Spleen (tissue), 11 donors: ENCODE measurements around the gene COL1A1. TPM values are rescaled to one million over a fixed set of nuclear protein-coding genes. Genes with fewer than 3 reads are reported as not detected.

ENCODE experiments used
- DNase-seq: peaks from one replicate; pipeline ENCODE4 v3.0.0-alpha.2; 2020
- H3K27ac ChIP-seq, 8 donors: fragments of 200-600 bp; sonication (generic) in 7 of 8; 1 replicate in 4 of 8; 2 replicates in 4 of 8; pipeline versions ENCODE4 v1.5.0 to v1.8.0; 2016 to 2021; ENCODE audit warnings: inconsistent platforms in 4 of 8, mild to moderate bottlenecking in 4 of 8, moderate library complexity in 1 of 8
- H3K27me3 ChIP-seq, 7 donors: fragments of 200-600 bp; sonication (generic) in 6 of 7; replicated peaks in 1 of 7; 1 replicate in 4 of 7; 2 replicates in 3 of 7; pipeline versions ENCODE4 v1.5.0 to v1.8.0; 2016 to 2021; ENCODE audit warnings: inconsistent platforms in 3 of 7, mild to moderate bottlenecking in 1 of 7
- H3K36me3 ChIP-seq, 6 donors: fragments of 200-600 bp; sonication (generic) in 5 of 6; 1 replicate in 4 of 6; 2 replicates in 2 of 6; pipeline versions ENCODE4 v1.5.0 to v1.8.0; 2016 to 2021; ENCODE audit warnings: inconsistent platforms in 2 of 6
- H3K4me1 ChIP-seq, 6 donors: fragments of 200-600 bp; sonication (generic) in 5 of 6; 1 replicate in 3 of 6; 2 replicates in 3 of 6; pipeline versions ENCODE4 v1.5.0 to v1.8.0; 2016 to 2021; ENCODE audit warnings: inconsistent platforms in 3 of 6
- H3K4me3 ChIP-seq, 8 donors: fragments of 200-600 bp; sonication (generic) in 7 of 8; 1 replicate in 4 of 8; 2 replicates in 4 of 8; pipeline versions ENCODE4 v1.5.0 to v1.8.0; 2016 to 2021; ENCODE audit warnings: inconsistent platforms in 4 of 8, mild to moderate bottlenecking in 4 of 8, moderate library complexity in 2 of 8
- H3K9me3 ChIP-seq, 8 donors: fragments of 200-600 bp; sonication (generic) in 7 of 8; 1 replicate in 4 of 8; 2 replicates in 4 of 8; pipeline versions ENCODE4 v1.5.0 to v1.8.0; 2016 to 2021; ENCODE audit warnings: inconsistent platforms in 4 of 8
- POLR2A ChIP-seq, 3 donors: fragments of 450-650 bp; IDR thresholded peaks; one replicate each; pipeline ENCODE4 v1.5.1; 2017; ENCODE audit warnings: antibody characterized with exemption in 3 of 3, mild to moderate bottlenecking in 1 of 3
- POLR2AphosphoS5 ChIP-seq, 3 donors: sonication (generic); formaldehyde crosslinking; IDR thresholded peaks; one replicate each; pipeline ENCODE4 v1.5.1; 2017; ENCODE audit warnings: antibody characterized with exemption in 3 of 3
- WGBS, 5 donors: extraction: QIAGEN DNeasy Blood & Tissue Kit in 3 of 5; methylation state at CpG; one replicate each; pipeline versions ENCODE4 v1.1.5 to v1.1.7; 2013 to 2018; 5-methylcytosine and 5-hydroxymethylcytosine counted together
- intact Hi-C: fragments of 100-400 bp; cut with DNase I; formaldehyde crosslinking; loops from one replicate; pipeline ENCODE4 v1.15.0; 2023; ENCODE audit warnings: low total_unique reads
- polyA plus RNA-seq, 3 donors: library from polyadenylated mRNA; stranded (reverse); fragments of 200-250 nt; gene quantifications; one replicate each; pipeline ENCODE4 v1.2.1, GENCODE V29; 2013
- total RNA-seq, 7 donors: library from RNA; depleted of rRNA in 3 of 7; stranded (reverse); fragments of >200 nt in 3 of 7; fragmentation: NEBNext Ultra II Directional in 4 of 7; extraction: Animal tissue kit (Norgen Biotek cat#: 25700) in 4 of 7; gene quantifications; one replicate each; pipeline versions ENCODE4 v1.1.0 to v1.2.1, GENCODE V29; 2016 to 2021
- TF ChIP-seq, protein P1 (sequence below), 11 experiments: fragments of 200-600 bp in 7 of 11; fragments of 450-650 bp in 4 of 11; sonication (generic) in 4 of 11; IDR thresholded peaks in 8 of 11; conservative IDR thresholded peaks in 3 of 11; 1 replicate in 7 of 11; 2 replicates in 4 of 11; pipeline versions ENCODE4 v1.4.0 to v1.8.0; 2016 to 2021; ENCODE audit warnings: antibody characterized with exemption in 11 of 11, inconsistent platforms in 4 of 11, mild to moderate bottlenecking in 1 of 11
- donor health status: healthy with polysubstance abuse.
- donor health status: DM: no; HTN: no; CAD: no; lungs with moderate emphysema.
- donor health status: DM: no; HTN: no; CAD: no.
- donor health status: Bipolar disorder and iron deficiency.
- donor health status: healthy.
- donor health status: DM: no; HTN: no; CAD: no.
- donor health status: DM: yes; HTN: yes; CAD: no.

COL1A1 gene
- total and polyA plus RNA-seq, 10 donors, result 7.1 to 458 (median 46.9) TPM

DNA sequence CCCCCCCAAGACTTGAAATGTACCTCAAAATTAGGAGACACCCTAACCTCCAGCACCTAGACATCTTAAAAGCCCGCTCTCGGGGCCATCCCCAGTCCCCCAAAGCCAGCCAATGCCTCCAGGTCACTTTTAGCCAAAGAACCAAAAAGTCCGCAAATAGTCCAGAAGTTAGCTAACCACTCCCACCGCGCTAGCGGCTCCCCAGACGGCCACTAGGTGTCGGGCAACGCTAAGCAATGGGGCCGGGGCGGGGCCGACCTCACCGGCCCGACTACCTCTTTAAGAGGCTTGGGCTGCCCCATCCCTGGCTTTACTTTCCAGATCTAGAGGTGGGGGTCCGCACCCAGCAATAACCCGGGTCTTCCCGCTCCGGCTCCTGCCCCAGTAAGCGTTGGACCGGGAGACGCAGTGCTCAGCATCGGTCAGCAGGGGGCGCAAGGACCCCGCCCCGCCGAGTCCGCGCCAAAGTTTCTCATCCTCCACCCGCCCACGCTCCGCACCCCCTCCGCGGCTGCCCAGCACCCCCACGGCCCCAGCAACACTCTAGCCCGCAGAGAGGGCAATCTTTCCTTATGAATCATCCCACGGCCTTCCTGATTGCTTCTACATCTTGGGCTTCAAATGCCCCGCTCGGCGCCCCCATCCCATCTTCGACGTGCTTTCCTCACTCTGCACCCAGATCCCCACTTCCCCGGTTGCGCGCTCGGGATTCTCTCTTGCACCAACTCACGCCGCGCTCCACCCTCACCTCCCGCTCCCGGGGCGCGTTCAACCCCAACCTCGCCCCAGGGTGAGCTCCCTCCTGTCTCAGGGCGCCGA lies 765 bp downstream of the COL1A1 start:
- no peaks in the 10 kb centered on the region for H3K9me3 ChIP-seq
- peak in 1 of 3 donors; percentile 34 for TF ChIP-seq POLR2AphosphoS5 (IDR thresholded peaks at IDR 0.05)
- TF ChIP-seq, protein P1, sequence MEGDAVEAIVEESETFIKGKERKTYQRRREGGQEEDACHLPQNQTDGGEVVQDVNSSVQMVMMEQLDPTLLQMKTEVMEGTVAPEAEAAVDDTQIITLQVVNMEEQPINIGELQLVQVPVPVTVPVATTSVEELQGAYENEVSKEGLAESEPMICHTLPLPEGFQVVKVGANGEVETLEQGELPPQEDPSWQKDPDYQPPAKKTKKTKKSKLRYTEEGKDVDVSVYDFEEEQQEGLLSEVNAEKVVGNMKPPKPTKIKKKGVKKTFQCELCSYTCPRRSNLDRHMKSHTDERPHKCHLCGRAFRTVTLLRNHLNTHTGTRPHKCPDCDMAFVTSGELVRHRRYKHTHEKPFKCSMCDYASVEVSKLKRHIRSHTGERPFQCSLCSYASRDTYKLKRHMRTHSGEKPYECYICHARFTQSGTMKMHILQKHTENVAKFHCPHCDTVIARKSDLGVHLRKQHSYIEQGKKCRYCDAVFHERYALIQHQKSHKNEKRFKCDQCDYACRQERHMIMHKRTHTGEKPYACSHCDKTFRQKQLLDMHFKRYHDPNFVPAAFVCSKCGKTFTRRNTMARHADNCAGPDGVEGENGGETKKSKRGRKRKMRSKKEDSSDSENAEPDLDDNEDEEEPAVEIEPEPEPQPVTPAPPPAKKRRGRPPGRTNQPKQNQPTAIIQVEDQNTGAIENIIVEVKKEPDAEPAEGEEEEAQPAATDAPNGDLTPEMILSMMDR (IDR thresholded peaks at IDR 0.05 in 8 of 11, conservative IDR thresholded peaks at IDR 0.05 in 3 of 11), result peak; percentile 98 to 100 (median 100)
- no peak for TF ChIP-seq POLR2A (IDR thresholded peaks at IDR 0.05)
- WGBS, 5 donors, result 1 to 2% (median 2%) methylated on average over 38 to 55 of the region's 55 CpGs

DNA sequence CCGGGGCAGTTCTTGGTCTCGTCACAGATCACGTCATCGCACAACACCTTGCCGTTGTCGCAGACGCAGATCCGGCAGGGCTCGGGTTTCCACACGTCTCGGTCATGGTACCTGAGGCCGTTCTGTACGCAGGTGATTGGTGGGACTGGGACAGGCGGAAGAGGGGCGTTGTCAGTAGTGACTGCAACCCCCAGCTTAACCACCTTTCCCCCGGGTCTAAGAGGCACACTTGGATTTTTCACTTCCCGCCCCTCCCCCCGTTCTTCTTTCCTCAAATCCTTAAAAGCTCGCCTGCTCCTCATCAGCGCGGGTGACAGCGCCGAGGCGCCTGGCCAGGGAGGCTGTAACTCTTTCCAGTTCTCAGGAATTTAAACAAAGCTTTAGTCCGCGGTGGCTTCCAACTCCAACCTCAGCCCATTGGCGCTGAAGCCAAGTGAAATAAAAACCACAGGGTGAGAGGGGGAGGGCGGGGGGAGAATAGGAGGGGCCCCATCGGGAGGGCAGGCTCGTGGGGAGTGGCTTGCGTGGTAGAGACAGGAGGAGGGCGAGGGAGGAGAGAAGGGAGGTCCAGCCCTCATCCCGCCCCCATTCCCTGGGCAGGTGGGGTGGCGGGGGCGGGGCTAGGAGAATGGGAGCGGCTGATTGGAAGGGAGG lies 1.5 kb downstream of the COL1A1 start:
- Histone ChIP-seq H3K4me3 (peak overlapping the region; percentile 23 to 73 (median 44)), H3K9me3 (no peaks in the 10 kb centered on the region), H3K36me3 (peaks cover 0 to 33% (median 0%) of the 10 kb centered on the region in 6 donors), H3K27ac (peak overlapping the region in 6 of 8 donors; percentile 70 to 84 (median 78)), H3K27me3 (peaks cover 0 to 72% (median 32%) of the 10 kb centered on the region in 7 donors), H3K4me1 (peaks cover 0 to 56% (median 30%) of the 10 kb centered on the region in 6 donors)
- TF ChIP-seq POLR2A (IDR thresholded peaks at IDR 0.05) (no peak), POLR2AphosphoS5 (IDR thresholded peaks at IDR 0.05) (peak in 1 of 3 donors; percentile 42)
- DNase-seq, result peak; percentile 84
- WGBS, 5 donors, result 2 to 3% (median 3%) methylated on average over 32 to 36 of the region's 36 CpGs
- intact Hi-C loops, result loop anchor here (1.0 to 5.0 kb wide), 2 partner anchors 73 to 97 kb away; no protein-coding TSS in a partner anchor

More for the DNA sequence above, 765 bp downstream of the COL1A1 start:
- H3K4me3 ChIP-seq, result peak overlapping the region; percentile 23 to 73 (median 44)
- intact Hi-C loops, result loop anchor here (1.0 to 5.0 kb wide), 2 partner anchors 73 to 97 kb away; no protein-coding TSS in a partner anchor
- H3K4me1 ChIP-seq, result peaks cover 0 to 61% (median 30%) of the 10 kb centered on the region in 6 donors
- DNase-seq, result peak; percentile 96
- H3K27ac ChIP-seq, result peak overlapping the region in 7 of 8 donors; percentile 70 to 84 (median 77)
- H3K27me3 ChIP-seq, result peaks cover 0 to 77% (median 32%) of the 10 kb centered on the region in 7 donors
- H3K36me3 ChIP-seq, result peaks cover 0 to 26% (median 0%) of the 10 kb centered on the region in 6 donors

DNA sequence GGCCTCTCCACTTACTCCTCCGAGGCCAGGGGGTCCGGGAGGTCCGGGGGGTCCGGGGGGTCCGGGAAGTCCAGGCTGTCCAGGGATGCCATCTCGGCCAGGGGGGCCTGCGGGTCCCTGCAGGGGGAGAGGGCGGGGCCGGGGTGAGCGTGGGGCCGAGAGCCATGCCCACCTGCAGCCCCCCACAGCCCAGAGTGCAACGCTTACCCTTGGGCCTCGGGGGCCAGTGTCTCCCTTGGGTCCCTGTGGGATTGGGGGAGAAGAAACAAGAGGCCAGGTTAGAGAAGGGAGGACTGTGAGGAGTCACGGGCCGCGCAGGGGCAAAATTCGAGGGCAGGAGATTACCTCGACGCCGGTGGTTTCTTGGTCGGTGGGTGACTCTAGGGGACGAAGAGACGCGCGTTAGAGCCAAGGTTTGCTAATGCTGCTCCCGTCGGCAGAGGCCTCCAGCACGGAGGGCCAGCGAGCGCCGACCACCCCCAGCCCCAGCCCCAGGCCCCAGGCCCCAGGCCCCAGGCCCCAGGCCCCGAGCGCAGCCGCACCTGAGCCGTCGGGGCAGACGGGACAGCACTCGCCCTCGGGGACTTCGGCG lies 2.1 kb downstream of the COL1A1 start:
- Histone ChIP-seq H3K27me3 (peaks cover 0 to 70% (median 32%) of the 10 kb centered on the region in 7 donors), H3K4me3 (peak overlapping the region in 7 of 8 donors; percentile 38 to 73 (median 47)), H3K27ac (peak overlapping the region in 4 of 8 donors; percentile 26 to 84 (median 76)), H3K36me3 (peaks cover 0 to 39% (median 0%) of the 10 kb centered on the region in 6 donors), H3K9me3 (no peaks in the 10 kb centered on the region), H3K4me1 (peaks cover 0 to 50% (median 30%) of the 10 kb centered on the region in 6 donors)
- peak; percentile 76 for DNase-seq
- intact Hi-C loops, result no loop called here
- 44 to 53% (median 49%) methylated on average over 36 to 41 of the region's 41 CpGs for WGBS, 5 donors
- no peak for TF ChIP-seq POLR2A (IDR thresholded peaks at IDR 0.05)
- TF ChIP-seq, protein P1 (IDR thresholded peaks at IDR 0.05 in 8 of 11, conservative IDR thresholded peaks at IDR 0.05 in 3 of 11), result no peak
- no peak for TF ChIP-seq POLR2AphosphoS5 (IDR thresholded peaks at IDR 0.05)

DNA sequence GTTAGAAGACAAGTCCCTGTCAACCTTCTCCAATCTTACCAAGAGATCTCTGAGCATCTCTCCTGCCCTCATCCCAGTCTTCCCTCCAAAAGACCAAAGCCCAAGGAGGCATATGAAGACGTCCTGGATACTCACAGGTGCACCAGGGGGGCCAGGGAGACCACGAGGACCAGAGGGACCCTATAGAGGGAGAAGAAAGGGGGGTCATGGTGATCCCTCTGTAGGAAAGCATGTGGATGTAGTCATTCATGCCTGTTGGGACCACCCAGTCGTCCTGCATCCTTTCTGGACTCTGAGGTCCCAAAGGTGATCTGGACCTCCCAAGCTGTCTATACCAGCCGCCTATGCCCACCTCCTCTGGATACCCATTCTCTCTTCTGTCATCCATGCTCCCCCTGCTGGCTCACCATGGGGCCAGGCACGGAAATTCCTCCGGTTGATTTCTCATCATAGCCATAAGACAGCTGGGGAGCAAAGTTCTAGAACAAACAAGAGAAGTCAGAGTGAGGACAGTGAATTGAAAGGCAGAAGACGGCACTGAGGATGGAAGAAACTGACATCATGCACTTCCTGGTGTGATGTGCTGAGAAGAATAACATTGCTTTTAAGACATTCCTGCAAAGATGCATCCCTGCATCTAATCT lies 3.3 kb downstream of the COL1A1 start:
- peak overlapping the region in 1 of 8 donors; percentile 3 for H3K27ac ChIP-seq
- intact Hi-C loops, result no loop called here

More for the DNA sequence above, 3.3 kb downstream of the COL1A1 start:
- Histone ChIP-seq H3K9me3 (no peaks in the 10 kb centered on the region), H3K36me3 (peaks cover 0 to 50% (median 0%) of the 10 kb centered on the region in 6 donors), H3K4me1 (peaks cover 0 to 44% (median 30%) of the 10 kb centered on the region in 6 donors), H3K4me3 (no peak overlapping the region), H3K27me3 (peaks cover 0 to 59% (median 28%) of the 10 kb centered on the region in 7 donors)
- TF ChIP-seq POLR2A (IDR thresholded peaks at IDR 0.05) (no peak), POLR2AphosphoS5 (IDR thresholded peaks at IDR 0.05) (no peak)
- TF ChIP-seq, protein P1 (IDR thresholded peaks at IDR 0.05 in 8 of 11, conservative IDR thresholded peaks at IDR 0.05 in 3 of 11), result peak in 10 of 11 experiments; percentile 33 to 70 (median 56)
- 10 to 23% (median 20%) methylated on average over 7 of the region's 7 CpGs for WGBS, 5 donors
- no peak for DNase-seq
